SW480 (cell line): ENCODE measurements around the gene FOXN1.
"Not testable (repeated sequence)": the region's sequence is repeated elsewhere in the genome, so short reads cannot be mapped to it uniquely, and the experiment has no call there.

Source experiments
- DNase-seq: peaks from one replicate; pipeline ENCODE4 v3.0.0-alpha.2; 2016; ENCODE audit warnings: low spot score

The FOXN1 gene

DNA sequence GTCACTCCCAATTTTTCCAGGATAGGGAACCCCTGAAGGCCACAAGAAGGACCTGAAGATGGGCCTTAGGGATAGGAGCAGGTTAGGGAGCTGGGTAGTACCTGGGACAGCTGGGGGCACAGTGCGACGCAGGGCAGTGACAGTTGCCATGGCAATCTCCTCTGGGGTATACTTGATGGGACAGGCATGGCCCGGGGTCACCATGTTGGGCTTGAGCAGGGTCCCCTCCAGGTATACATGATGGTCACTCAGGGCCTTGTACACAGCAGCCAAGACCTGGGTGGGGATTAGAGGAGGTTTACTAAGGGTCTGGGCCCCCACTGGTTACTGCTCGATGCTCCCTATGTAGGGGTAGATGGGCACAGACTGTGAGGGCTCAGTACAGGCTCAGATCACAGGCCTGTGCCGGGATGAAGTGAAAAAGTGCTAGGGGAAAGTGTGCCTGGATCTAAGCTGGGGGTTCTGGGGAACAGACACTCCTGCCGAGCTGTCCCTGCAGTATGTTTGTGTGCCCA lies 67.9 kb downstream of the FOXN1 start:
- no peak for DNase-seq

DNA sequence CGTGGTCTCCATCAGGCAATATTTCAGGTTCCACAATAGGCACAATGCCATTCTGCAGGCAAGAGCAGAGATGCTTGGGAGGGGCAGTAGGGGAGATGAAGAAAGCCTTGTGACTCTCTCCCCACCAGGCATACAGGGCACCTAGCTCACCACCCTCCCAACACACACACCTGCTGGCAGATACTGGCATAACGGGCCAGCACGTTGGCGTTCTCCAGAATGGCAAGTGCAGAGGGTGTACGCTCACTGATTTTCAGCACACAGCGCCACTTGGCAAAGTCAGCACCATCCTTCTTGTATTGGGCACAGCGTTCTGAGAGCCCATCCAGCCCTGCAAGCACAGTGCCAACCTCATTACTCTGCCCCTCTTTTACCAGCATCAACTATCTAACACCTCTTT lies 68.4 kb downstream of the FOXN1 start:
- no peak for DNase-seq

DNA sequence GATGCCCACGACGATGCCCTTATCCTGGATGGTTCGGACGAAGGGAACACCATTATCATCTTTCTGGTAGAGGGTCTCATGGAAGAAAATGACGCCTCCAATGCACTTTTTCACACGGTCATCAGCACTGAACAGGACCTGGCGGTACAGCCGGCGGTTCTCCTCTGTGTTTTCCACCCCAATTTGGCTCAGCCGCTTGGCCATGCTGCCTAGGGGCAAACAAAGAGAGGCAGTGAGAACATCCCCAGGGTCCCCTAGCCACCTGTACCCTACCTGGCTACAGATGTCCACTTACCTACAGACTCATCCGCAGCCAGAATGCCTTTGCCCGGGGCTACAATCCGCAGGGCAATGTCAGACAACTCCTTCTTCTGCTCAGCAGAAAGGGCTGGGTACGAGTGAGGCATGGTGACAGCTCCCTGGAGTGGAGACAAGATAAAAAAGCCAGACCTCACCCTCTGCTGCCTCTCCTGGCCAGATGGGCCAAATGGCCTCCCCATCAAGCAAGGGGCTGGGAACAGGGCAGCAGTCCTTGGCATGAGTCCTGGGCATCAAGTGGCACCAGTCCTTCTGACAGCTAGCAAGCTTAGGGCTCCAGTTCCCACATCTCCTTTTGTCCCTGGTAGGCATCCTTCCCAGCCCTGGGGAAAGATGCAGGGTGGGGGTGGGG lies 69.1 kb downstream of the FOXN1 start:
- DNase-seq = no peak

DNA sequence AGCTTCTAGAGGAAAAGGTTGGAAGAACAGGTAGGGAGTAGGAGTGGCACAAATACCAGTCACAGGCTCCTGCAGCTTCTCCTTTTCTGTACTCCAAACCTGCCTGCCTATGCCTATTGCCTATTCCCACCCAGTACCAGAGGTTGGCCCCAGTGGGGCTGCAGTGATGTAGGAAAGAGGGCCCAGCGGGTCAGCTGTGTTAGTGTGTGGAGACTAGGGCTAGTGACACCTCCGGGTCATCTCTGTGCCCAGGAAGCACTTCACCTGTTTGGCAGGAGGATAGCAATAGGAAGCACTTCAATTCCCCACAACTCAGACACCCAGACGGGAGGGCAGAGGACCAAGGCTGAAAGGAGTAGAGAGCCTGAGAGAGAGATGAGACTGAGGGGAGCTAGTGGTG lies 69.9 kb downstream of the FOXN1 start:
- not testable (repeated sequence) for DNase-seq

DNA sequence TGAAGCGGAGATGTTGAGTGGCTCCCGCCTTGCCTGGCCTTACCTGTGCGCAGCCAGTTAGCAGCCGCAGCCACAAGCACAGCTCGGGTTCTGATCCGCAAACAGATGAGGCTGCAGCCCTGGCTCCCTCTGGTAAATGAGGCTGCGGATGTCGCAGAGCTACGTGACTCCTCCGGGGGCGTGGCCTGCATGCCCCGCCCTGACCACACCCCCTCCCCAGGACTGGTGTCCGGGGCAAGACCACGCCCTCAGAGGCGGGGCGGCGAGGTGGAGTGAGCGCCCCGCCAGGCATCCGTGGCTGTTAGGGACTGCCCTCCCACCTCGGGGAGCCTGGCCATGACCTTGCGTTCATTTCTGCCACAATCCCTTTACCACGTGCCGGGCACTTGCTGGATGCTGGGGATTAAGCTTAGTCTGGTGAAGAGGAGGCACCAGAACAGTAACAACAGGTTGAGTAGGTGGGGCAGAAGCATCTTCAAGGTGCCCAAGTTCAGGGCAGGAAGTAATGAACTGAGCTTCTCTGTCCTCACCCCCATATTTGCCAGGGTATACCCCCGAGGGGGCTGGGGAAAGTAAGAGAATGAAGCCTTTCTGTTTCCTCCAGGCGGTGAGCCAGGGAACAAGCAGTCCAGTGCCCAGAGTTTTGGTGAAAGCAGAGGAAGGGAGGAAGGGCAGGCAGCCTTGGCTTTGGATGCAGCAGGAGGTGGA lies 70.8 kb downstream of the FOXN1 start, which contains the start of gene ALDOC:
Gene ALDOC, minus strand, starts transcription at position 138 of the 708 bp plus-strand sequence. CDS start 1,363 bp downstream, outside the sequence.
- peak; percentile 89 for DNase-seq

DNA sequence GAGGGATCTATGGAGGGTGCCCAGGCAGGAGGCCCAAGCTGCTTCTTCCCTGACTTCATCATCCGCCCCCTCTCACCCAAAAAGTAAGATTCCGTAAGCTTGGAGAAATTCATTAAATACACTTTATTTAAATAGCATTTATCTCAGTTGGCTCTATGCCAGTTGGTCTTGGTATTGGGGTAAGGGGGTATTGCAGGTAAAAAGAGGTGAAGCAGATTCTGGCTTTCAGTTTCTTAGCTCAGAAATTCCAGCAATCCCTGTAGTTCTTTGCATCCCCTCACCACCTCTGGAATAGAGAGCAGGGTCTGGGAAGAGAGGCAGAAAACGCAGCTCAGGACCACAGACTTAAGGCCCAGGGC lies 71.3 kb downstream of the FOXN1 start:
- DNase-seq = no peak

DNA sequence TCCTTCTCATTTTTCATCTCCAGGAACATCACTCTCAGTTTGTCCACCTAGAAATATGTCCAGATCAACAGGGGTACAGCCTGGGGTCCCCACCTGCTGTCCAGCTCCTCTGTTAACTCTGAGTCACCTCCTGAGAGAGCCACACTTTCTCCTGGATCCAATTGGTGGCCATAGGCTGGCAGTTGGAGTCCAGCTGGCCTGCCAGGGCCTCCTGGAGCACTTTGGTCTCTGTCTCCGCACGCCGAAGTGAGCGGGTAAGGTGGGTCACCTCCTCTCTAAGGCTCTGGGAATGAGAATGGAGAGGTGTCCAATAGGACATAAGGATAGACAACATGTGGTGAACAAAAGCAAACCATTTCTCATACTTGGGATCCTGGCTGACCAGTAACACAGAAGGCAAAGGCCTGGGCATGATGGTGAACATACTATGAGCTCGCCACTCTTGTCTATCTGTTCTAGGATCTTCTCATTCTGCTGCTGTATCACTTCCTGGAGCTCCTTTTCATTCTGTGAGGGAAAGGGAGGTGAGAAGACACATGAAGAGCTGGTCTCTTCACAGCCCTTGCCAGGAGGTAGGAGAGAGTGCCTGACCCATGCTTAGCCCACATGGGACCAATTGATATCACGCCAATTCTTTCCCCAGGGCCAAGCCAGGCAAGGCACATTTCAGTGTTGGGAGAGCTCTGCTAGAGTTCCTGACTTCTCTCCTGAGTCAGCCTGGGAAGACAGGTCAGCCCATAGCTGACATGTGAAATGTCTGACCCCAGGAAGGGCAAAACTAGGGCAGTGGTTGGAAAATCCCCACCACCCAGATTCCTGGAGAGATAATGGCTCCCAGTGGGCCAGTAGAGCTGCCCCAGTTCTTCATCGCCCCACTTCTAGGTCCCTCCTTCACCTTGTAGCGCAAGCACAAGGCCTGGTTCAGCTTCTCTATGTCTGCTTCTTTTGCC lies 72.4 kb downstream of the FOXN1 start:
- DNase-seq = no peak

DNA sequence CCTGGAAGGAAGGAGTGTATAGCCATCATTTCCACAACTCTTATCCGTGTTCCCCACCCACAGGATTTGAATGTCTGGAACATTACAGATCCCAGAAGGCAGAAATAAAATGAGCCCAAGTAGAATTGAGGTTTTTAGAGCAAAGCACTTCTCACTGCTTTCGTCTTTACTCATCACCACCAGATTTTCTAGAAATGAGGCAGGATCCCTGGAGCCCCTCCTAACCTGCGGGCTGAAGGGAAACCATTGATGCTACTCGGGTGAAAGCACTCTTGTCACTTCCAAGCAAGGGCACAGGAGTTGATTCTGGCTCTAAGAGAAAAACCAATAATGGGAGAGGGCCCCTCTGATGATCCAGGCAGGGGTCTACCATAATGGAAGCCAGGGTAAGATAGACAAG lies 73.4 kb downstream of the FOXN1 start:
- no peak for DNase-seq

DNA sequence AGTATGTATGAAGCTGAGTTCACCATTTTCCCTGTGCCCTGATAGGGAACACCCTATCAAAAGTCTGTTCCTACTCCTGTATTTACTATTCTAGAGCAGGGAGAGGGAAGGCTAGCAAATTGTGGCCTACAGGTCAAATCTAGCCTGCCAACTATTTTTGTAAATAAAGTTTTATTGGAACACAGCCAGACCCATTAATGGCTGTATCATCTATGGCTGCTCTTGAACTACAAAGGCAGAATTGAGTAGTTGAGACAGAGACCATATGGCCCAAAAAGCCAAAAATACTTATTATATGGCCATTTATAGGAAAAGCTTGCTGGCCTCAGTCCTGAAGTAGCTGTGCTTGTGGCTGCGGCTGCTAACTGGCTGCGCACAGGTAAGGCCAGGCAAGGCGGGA lies 74.8 kb downstream of the FOXN1 start:
- no peak for DNase-seq

DNA sequence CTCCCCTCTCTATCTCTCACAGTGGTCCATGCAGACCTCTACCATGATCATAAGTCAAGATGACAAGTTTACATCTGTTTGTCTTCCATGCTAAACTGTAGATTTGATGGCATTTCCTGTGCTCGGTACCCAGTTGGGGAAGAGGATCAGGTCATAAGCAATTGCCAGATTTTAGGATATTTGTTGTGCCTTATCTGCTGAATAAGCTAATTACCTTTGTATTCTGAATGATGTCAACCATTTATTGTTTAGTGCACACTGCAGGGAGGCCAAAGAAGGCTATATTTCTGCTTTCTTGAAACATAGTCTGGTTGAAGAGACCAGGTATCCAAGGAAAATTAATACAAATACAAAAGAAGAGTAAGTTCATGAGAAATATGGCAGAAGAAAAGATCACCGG lies 76.4 kb downstream of the FOXN1 start:
- no peak for DNase-seq

DNA sequence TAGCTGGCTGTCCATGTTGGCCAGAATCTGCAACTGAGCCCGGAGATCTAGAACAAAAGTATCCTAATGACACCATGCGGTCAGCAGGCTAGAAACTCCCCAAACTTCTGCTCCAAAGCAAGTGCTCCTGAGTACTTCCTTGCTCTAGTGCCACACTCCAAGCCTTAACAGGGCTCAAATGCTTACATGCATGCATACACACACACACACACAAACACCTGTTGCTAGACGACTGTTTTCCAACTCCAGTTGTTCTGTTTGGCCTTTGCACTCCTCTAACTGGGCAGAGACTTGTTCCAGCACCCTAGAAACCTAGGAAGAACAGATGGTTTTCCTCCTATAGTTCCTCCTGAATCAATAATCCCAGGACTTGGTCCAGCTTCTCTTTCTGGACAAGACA lies 78.3 kb downstream of the FOXN1 start:
- DNase-seq = no peak

DNA sequence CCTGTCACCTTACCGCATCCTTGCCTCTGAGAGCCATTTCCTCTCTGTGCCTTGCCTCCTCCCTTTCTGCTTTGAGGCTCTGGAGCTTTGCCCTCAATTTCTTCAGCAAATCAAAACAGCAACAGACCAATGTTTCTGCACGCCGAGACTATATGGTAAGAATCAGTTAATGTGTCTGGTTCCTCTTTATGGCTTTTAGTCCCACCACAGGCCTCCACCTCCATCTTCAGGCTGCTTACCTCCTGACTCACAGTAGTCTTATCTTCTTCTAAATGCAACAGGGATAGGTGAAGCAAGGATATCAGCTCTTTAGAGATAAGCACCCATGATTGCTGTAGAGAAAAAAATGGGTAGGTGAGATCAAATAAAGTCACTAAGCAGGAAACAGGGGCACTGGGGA lies 79.7 kb downstream of the FOXN1 start:
- no peak for DNase-seq
